Upper lobe of right lung (tissue), 1 donor: ENCODE results near the gene TMEM63C. TPM values are rescaled to one million over a fixed set of nuclear protein-coding genes. Genes with fewer than 3 reads are reported as not detected.
"Not testable (repeated sequence)": the region's sequence is repeated elsewhere in the genome, so short reads cannot be mapped to it uniquely, and the experiment has no call there.

Source experiments
- ATAC-seq: fragments of 200-7000 bp; cut with Tn5 transposase; one replicate; pipeline ENCODE4 v1.9.1; 2020; ENCODE audit warnings: mild to moderate bottlenecking, moderate library complexity
- DNase-seq: peaks from one replicate; pipeline ENCODE4 v3.0.0-alpha.2; 2020
- H3K27ac ChIP-seq: fragments of 200-600 bp; one replicate; pipeline ENCODE4 v1.8.0; 2022
- H3K27me3 ChIP-seq: fragments of 200-600 bp; one replicate; pipeline ENCODE4 v1.8.0; 2022; ENCODE audit warnings: mild to moderate bottlenecking
- H3K36me3 ChIP-seq: fragments of 200-600 bp; one replicate; pipeline ENCODE4 v1.8.0; 2022
- H3K4me1 ChIP-seq: fragments of 200-600 bp; one replicate; pipeline ENCODE4 v1.8.0; 2022
- H3K4me3 ChIP-seq: fragments of 200-600 bp; one replicate; pipeline ENCODE4 v1.8.0; 2022; ENCODE audit warnings: mild to moderate bottlenecking
- H3K9me3 ChIP-seq: fragments of 200-600 bp; one replicate; pipeline ENCODE4 v1.8.0; 2022
- CTCF ChIP-seq: fragments of 200-600 bp; IDR thresholded peaks from one replicate; pipeline ENCODE4 v1.8.0; 2022; ENCODE audit warnings: antibody characterized with exemption
- intact Hi-C: fragments of 100-400 bp; cut with DNase I; formaldehyde crosslinking; loops from one replicate; pipeline ENCODE4 v1.11.0; 2022
- total RNA-seq: library from RNA; stranded (reverse); fragmentation: NEBNext Ultra II Directional; extraction: Animal tissue kit (Norgen Biotek cat#: 25700); gene quantifications from one replicate; pipeline ENCODE4 v1.2.1, GENCODE V29; 2021
- donor health status: DM: no; HTN: yes; CAD: no; lungs with severe emphysema.

Gene TMEM63C
- total RNA-seq, 1 donor from 2014 or later = 0.06 TPM

- intact Hi-C loops = no loop called here
- no peaks in the 10 kb centered on the region for H3K36me3 ChIP-seq
- no peaks in the 10 kb centered on the region for H3K4me1 ChIP-seq
- no peak overlapping the region for H3K4me3 ChIP-seq
- no peak for DNase-seq
- ATAC-seq = peak; percentile 41
- H3K27me3 ChIP-seq = peaks cover 44% of the 10 kb centered on the region
- TF ChIP-seq CTCF = no peak
- no peak overlapping the region for H3K27ac ChIP-seq
- no peaks in the 10 kb centered on the region for H3K9me3 ChIP-seq
Measured at GRCh38 chr14:77158175-77158881, 23.3 kb upstream of the TMEM63C start.

GRCh38 chr14:77158882-77159255 is 22.7 kb upstream of the TMEM63C start:
- H3K9me3 ChIP-seq = no peaks in the 10 kb centered on the region

DNA sequence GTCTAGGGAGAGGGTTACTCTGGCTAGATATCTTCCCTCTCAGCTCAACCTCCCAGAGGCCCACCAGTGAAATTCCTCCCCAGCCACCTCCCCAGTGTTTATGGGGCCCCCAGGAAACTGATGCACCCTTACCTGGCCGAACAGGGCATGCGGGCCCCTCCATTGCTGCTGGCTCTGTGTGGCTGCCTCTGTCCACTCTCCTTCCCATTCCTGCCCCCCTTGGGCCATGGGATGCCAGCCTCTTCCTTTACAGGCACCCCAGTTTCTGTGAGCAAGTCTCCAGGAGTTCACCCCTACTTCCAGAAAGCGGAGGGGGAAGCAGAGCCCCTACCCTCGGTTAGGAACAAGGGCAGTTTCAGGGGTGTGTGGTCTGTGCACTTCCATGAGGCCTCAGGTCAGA is 20.6 kb upstream of the TMEM63C start:
- no peak for TF ChIP-seq CTCF
- Histone ChIP-seq H3K27ac (no peak overlapping the region), H3K36me3 (no peaks in the 10 kb centered on the region), H3K4me1 (no peaks in the 10 kb centered on the region), H3K27me3 (peaks cover 27% of the 10 kb centered on the region), H3K9me3 (no peaks in the 10 kb centered on the region), H3K4me3 (no peak overlapping the region)
- DNase-seq (no peak), ATAC-seq (no peak)
- intact Hi-C loops = no loop called here

More at GRCh38 chr14:77158882-77159255, 22.7 kb upstream of the TMEM63C start:
- no peaks in the 10 kb centered on the region for H3K4me1 ChIP-seq
- no peak overlapping the region for H3K27ac ChIP-seq
- TF ChIP-seq CTCF = no peak
- intact Hi-C loops = no loop called here
- H3K27me3 ChIP-seq = peaks cover 44% of the 10 kb centered on the region
- DNase-seq (no peak), ATAC-seq (no peak)
- H3K4me3 ChIP-seq = no peak overlapping the region
- H3K36me3 ChIP-seq = no peaks in the 10 kb centered on the region

DNA sequence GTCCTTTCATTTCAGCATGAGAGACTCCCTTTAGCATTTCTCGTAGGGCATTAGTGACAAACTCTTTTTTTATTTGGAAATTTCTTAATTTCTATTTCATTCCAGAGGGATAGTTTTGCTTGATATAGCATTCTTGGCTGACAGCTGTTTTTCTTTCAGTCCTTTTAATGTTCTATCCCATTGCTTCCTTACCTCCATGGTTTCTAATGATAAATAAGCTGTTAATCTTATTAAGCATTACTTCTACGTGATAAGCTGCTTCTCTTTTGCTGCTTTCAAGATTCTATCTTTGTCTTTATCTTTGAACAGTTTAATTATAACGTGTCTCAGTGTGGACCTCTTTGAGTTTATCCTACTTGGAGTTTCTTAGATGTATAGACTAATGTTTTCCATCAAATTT is 11.6 kb upstream of the TMEM63C start:
- H3K4me1 ChIP-seq = no peaks in the 10 kb centered on the region
- H3K36me3 ChIP-seq = no peaks in the 10 kb centered on the region
- intact Hi-C loops = no loop called here
- peaks cover 5% of the 10 kb centered on the region for H3K9me3 ChIP-seq
- no peak for TF ChIP-seq CTCF
- no peak overlapping the region for H3K27ac ChIP-seq
- ATAC-seq (no peak), DNase-seq (no peak)
- no peaks in the 10 kb centered on the region for H3K27me3 ChIP-seq
- H3K4me3 ChIP-seq = no peak overlapping the region

DNA sequence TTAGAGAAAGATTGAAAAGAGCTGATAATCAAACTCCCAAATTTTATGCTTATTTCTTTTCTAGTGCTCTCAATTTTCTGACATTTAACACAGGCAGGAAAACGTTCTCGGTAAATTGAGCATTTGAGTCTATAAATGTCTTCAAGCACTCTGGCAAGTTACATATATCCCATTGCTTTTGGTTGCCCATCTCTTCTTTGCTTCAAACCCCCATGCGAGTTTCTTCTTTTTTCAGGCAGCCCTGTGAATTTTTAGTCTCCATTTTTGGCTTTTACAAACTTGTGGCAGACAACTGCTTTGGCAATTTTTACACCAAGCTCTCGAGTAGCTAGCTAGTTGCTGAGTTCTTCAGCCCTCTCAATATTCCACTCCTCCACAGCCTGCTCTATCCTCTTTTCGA is 8.7 kb upstream of the TMEM63C start:
- DNase-seq (no peak), ATAC-seq (no peak)
- TF ChIP-seq CTCF = no peak
- no peaks in the 10 kb centered on the region for H3K36me3 ChIP-seq
- H3K27me3 ChIP-seq = no peaks in the 10 kb centered on the region
- intact Hi-C loops = no loop called here
- H3K9me3 ChIP-seq = peaks cover 5% of the 10 kb centered on the region
- no peak overlapping the region for H3K27ac ChIP-seq
- H3K4me3 ChIP-seq = no peak overlapping the region
- H3K4me1 ChIP-seq = no peaks in the 10 kb centered on the region

DNA sequence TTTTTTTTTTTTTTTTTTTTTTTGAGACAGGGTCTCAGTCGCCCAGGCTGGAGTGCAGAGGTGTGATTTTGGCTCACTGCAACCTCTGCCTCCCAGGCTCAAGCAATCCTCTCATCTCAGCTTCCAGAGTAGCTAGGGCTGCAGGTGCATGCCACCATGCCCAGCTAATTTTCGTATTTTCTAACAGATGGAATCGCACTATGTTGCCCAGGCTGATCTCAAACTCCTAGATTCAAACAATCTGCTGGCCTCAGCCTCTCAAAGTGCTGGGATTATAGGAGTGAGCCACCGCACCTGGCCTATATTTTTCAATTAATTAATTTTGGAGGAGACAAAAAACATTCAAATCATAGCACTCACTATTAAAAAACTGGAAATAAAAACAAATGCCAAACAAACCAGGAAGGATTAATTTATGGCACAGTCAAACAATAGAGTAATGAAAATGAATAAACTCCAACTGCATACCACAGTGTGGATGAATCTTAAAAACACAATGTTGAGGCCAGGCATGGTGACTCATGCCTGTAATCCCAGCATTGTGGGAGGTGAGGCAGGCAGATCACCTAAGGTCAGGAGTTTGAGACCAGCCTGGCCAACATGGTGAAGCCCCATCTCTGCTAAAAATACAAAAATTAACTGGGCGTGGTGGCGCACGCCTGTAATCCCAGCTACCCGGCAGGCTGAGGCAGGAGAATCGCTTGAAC is 7.5 kb upstream of the TMEM63C start:
- intact Hi-C loops, DNase-seq, H3K9me3 ChIP-seq, H3K36me3 ChIP-seq, ATAC-seq, H3K4me3 ChIP-seq, H3K4me1 ChIP-seq, H3K27me3 ChIP-seq, H3K27ac ChIP-seq: not testable (repeated sequence)
